Panc1 (cell line): ENCODE measurements around the gene ZNRF3. TPM values are rescaled to one million over a fixed set of nuclear protein-coding genes. Genes with fewer than 3 reads are reported as not detected.

Source experiments
- ATAC-seq: fragments of 200-7000 bp; cut with Tn5 transposase; 2 replicates; pipeline ENCODE4 v1.9.1; 2020; ENCODE audit warnings: mild to moderate bottlenecking, moderate library complexity
- BruUV-seq: library from RNA; stranded (reverse); fragments of 400-500 nt; replicated peaks from 2 replicates; lab custom pipeline; 2021; lab: Mats Ljungman, UMichigan
- CTCF ChIA-PET: fragments of 300-600 bp; sonication (Branson Sonifier 250); formaldehyde crosslinking; loops from one replicate; lab custom pipeline; 2022; ENCODE audit warnings: antibody characterized with exemption; lab: Charles Lee
- POLR2A ChIA-PET: fragments of 300-600 bp; sonication (Branson Sonifier 250); formaldehyde crosslinking; loops from one replicate; lab custom pipeline; 2022; ENCODE audit warnings: antibody characterized with exemption; lab: Charles Lee
- DNase-seq: peaks from one replicate; pipeline ENCODE4 v3.0.0-alpha.2; 2010; ENCODE audit warnings: low read depth, low spot score
- H3K27ac ChIP-seq: 2 replicates; pipeline ENCODE4 v1.5.1; 2011; ENCODE audit warnings: mild to moderate bottlenecking, low read length, inconsistent platforms
- H3K27me3 ChIP-seq: fragments of 200-500 bp; sonication (Bioruptor generic); 2 replicates; pipeline ENCODE4 v1.6.0; 2014; ENCODE audit warnings: low read length, inconsistent platforms; ENCODE audit not compliant: control insufficient read depth, insufficient read depth
- H3K36me3 ChIP-seq: fragments of 200-500 bp; sonication (Bioruptor generic); 2 replicates; pipeline ENCODE4 v1.5.1; 2014; ENCODE audit warnings: inconsistent platforms, mild to moderate bottlenecking, low read length, moderate library complexity; ENCODE audit not compliant: control insufficient read depth, insufficient read depth
- H3K4me1 ChIP-seq: 2 replicates; pipeline ENCODE4 v1.5.1; 2011; ENCODE audit warnings: inconsistent platforms, mild to moderate bottlenecking, low read length, moderate library complexity; ENCODE audit not compliant: control insufficient read depth, insufficient read depth
- H3K4me3 ChIP-seq, 2 experiments: 2 replicates each; pipeline ENCODE4 v1.5.1; 2011 to 2012; ENCODE audit warnings: low read depth in 2 of 2, low read length in 2 of 2, mild to moderate bottlenecking in 2 of 2, inconsistent platforms in 1 of 2, moderate library complexity in 1 of 2
- H3K9me3 ChIP-seq: fragments of 200-500 bp; sonication (Bioruptor generic); 2 replicates; pipeline ENCODE4 v1.5.1; 2014; ENCODE audit warnings: low read depth, mild to moderate bottlenecking, inconsistent platforms, low read length, moderate library complexity; ENCODE audit not compliant: control insufficient read depth, insufficient read depth
- CTCF ChIP-seq: fragments of 450-650 bp; IDR thresholded peaks from 2 replicates; pipeline ENCODE4 v1.5.1; 2017; ENCODE audit warnings: mild to moderate bottlenecking
- POLR2AphosphoS5 ChIP-seq: IDR thresholded peaks from 2 replicates; pipeline ENCODE4 v1.6.1; 2012; ENCODE audit warnings: mild to moderate bottlenecking, low read depth, low read length, moderate library complexity
- SIN3A ChIP-seq: IDR thresholded peaks from 2 replicates; pipeline ENCODE4 v1.6.1; 2012; ENCODE audit warnings: low read depth, mild to moderate bottlenecking, low read length, moderate library complexity, borderline replicate concordance; ENCODE audit not compliant: insufficient read depth
- TCF7L2 ChIP-seq: IDR thresholded peaks from 2 replicates; pipeline ENCODE4 v1.6.1; 2011; ENCODE audit warnings: mild to moderate bottlenecking, low read depth, low read length, inconsistent platforms
- in situ Hi-C: cut with HindIII; loops from 2 replicates; pipeline ENCODE4 v1.10.0; 2016; ENCODE audit warnings: low sequenced_read_pairs, low pct_unique_long_range_greater_than_20kb
- intact Hi-C: fragments of 100-400 bp; cut with micrococcal nuclease; formaldehyde crosslinking; loops from one replicate; pipeline ENCODE4 v1.10.0; 2022; ENCODE audit not compliant: unreplicated experiment
- total RNA-seq: library from RNA; stranded (reverse); gene quantifications from one replicate; pipeline ENCODE4 v1.2.1, GENCODE V29; 2021; ENCODE audit not compliant: unreplicated experiment
- TF ChIP-seq, protein P1 (sequence below), 2 experiments: IDR thresholded peaks; 2 replicates each; pipeline ENCODE4 v1.6.1; 2011 to 2012; ENCODE audit warnings: low read depth in 2 of 2, control low read depth in 1 of 2, low read length in 1 of 2, mild to moderate bottlenecking in 1 of 2, moderate library complexity in 1 of 2; ENCODE audit not compliant: insufficient read depth in 1 of 2

Gene ZNRF3
- total RNA-seq, 1 experiment from 2014 or later: 7.3 TPM

DNA sequence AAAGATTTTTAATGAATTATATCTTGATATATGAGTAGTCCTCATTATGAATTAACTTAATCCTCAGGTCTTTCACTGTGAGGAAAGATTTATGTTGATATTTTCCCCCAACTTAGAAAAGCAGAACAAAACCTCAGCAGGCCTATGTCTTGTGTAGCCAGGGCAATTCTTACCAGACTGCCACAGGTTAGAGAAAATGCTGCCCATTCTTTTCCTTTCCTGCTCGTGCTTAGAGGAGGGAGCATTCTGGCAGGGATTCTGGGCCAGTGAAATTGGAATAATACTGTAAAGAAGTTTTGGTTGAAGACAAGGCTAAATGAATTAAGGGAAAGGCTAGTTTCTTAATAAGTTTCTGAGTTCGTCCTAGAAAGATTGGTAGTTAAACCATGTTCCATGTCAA lies 56.6 kb downstream of the ZNRF3 start:
- POLR2A ChIA-PET: no interaction called here
- Histone ChIP-seq H3K36me3 (no peaks in the 10 kb centered on the region), H3K4me1 (no peaks in the 10 kb centered on the region), H3K27ac (no peak overlapping the region), H3K27me3 (no peaks in the 10 kb centered on the region), H3K9me3 (no peaks in the 10 kb centered on the region), H3K4me3 (no peak overlapping the region)
- intact Hi-C loops: no loop called here
- in situ Hi-C loops: no loop called here
- BruUV-seq: no TSS peak
- TF ChIP-seq, protein P1, sequence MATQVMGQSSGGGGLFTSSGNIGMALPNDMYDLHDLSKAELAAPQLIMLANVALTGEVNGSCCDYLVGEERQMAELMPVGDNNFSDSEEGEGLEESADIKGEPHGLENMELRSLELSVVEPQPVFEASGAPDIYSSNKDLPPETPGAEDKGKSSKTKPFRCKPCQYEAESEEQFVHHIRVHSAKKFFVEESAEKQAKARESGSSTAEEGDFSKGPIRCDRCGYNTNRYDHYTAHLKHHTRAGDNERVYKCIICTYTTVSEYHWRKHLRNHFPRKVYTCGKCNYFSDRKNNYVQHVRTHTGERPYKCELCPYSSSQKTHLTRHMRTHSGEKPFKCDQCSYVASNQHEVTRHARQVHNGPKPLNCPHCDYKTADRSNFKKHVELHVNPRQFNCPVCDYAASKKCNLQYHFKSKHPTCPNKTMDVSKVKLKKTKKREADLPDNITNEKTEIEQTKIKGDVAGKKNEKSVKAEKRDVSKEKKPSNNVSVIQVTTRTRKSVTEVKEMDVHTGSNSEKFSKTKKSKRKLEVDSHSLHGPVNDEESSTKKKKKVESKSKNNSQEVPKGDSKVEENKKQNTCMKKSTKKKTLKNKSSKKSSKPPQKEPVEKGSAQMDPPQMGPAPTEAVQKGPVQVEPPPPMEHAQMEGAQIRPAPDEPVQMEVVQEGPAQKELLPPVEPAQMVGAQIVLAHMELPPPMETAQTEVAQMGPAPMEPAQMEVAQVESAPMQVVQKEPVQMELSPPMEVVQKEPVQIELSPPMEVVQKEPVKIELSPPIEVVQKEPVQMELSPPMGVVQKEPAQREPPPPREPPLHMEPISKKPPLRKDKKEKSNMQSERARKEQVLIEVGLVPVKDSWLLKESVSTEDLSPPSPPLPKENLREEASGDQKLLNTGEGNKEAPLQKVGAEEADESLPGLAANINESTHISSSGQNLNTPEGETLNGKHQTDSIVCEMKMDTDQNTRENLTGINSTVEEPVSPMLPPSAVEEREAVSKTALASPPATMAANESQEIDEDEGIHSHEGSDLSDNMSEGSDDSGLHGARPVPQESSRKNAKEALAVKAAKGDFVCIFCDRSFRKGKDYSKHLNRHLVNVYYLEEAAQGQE (IDR thresholded peaks at IDR 0.05; ENCODE audit: insufficient read depth in 1 of 2, low read depth in 2 of 2, low read length in 1 of 2): no peak
- no peak for TF ChIP-seq TCF7L2
- TF ChIP-seq POLR2AphosphoS5: no peak
- TF ChIP-seq CTCF: no peak
- TF ChIP-seq SIN3A: no peak
- ATAC-seq: no peak
- CTCF ChIA-PET: no interaction called here
- no peak for DNase-seq

- POLR2A ChIA-PET: no interaction called here
- TF ChIP-seq SIN3A: no peak
- TF ChIP-seq TCF7L2: no peak
- TF ChIP-seq POLR2AphosphoS5: no peak
These were observed 57.1 kb downstream of the ZNRF3 start for GRCh38 chr22:28940441-28940840.

GRCh38 chr22:28942333-28942732 lies 59.0 kb downstream of the ZNRF3 start:
- Histone ChIP-seq H3K9me3 (peaks cover 5% of the 10 kb centered on the region; the same call in 1 of the 2 replicates), H3K4me1 (no peaks in the 10 kb centered on the region), H3K4me3 (no peak overlapping the region), H3K36me3 (no peaks in the 10 kb centered on the region), H3K27ac (no peak overlapping the region), H3K27me3 (no peaks in the 10 kb centered on the region)
- TF ChIP-seq CTCF: no peak
- TF ChIP-seq TCF7L2: no peak
- TF ChIP-seq, protein P1 (IDR thresholded peaks at IDR 0.05; ENCODE audit: insufficient read depth in 1 of 2, low read depth in 2 of 2, low read length in 1 of 2): no peak
- TF ChIP-seq SIN3A: no peak
- no peak for TF ChIP-seq POLR2AphosphoS5
- no peak for ATAC-seq
- CTCF ChIA-PET: no interaction called here
- DNase-seq: no peak
- POLR2A ChIA-PET: no interaction called here
- BruUV-seq: no TSS peak
- intact Hi-C loops (no loop called here), in situ Hi-C loops (no loop called here)

More at GRCh38 chr22:28940441-28940840, 57.1 kb downstream of the ZNRF3 start:
- Histone ChIP-seq H3K36me3 (no peaks in the 10 kb centered on the region), H3K27me3 (no peaks in the 10 kb centered on the region), H3K4me1 (no peaks in the 10 kb centered on the region), H3K9me3 (no peaks in the 10 kb centered on the region), H3K27ac (no peak overlapping the region), H3K4me3 (no peak overlapping the region)
- no TSS peak for BruUV-seq
- DNase-seq (no peak), ATAC-seq (no peak)
- intact Hi-C loops: no loop called here
- CTCF ChIA-PET: no interaction called here
- in situ Hi-C loops: no loop called here
